ENCODE data around the gene CCSER1. TPM values are rescaled to one million over a fixed set of nuclear protein-coding genes. Genes with fewer than 3 reads are reported as not detected.

Gene CCSER1
- total and polyA plus RNA-seq, 2 of the 8 experiments (the other 6 are each of a cell fraction or from before 2014, with no cell fraction given): 0.26 to 0.84 TPM

DNA sequence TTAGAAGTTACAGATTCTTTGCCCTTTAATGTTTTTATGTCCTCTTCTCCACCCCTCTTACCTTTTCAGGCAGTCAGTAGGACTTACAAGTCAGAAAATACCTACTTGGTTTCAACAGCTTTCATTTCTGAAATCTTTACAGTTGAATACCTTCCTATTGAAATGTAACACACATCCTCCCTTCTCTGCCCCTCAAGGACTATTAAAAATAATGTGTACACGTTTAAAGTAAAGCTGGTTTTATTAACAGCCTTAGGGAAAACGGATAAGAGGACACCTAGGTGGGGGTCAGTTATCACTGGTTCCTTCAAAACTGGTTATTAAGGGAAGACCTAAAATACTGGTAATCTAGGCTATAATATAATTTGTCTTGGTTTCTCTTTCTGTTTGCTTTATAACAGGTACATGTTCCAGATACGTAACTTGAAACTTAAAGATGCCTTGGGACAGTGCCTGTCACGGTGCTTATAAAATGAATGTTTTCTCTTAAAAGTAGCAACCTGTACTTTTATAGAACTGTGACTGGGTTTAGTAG lies 1.8 kb downstream of the CCSER1 start:
- Histone ChIP-seq H4K20me1 (replicated peaks in 1 of 2; ENCODE audit: control insufficient read depth in 1 of 2, insufficient read depth in 2 of 2, low read length in 2 of 2) (no peaks in the 10 kb centered on the region), H2BK15ac (ENCODE audit: low read length) (no peak overlapping the region), H3K14ac (ENCODE audit: insufficient read length) (no peak overlapping the region), H2BK5ac (ENCODE audit: low read depth, low read length) (no peak overlapping the region), H3K23me2 (ENCODE audit: low read depth, low read length) (peaks cover 13% of the 10 kb centered on the region), H3K4me1 (replicated peaks in 1 of 4; ENCODE audit: control insufficient read depth in 3 of 4, insufficient read depth in 4 of 4, low read length in 3 of 4) (peaks cover 0 to 7% (median 2%) of the 10 kb centered on the region in 4 experiments; a peak in 3 of 7 replicates), H3K4me3 (ENCODE audit: extremely low read depth in 1 of 4, insufficient read depth in 2 of 4, low read depth in 3 of 4, low read length in 4 of 4) (peak overlapping the region in 3 of 4 experiments; percentile 69 to 87 (median 80); a peak in 7 of 8 replicates), H2AK5ac (ENCODE audit: low read depth, low read length) (no peak overlapping the region), H3K56ac (replicated peaks; ENCODE audit: insufficient read length, low read depth, low read length) (no peak overlapping the region), H3K23ac (ENCODE audit: insufficient read length) (no peak overlapping the region), H3K9ac (replicated peaks in 1 of 4; ENCODE audit: extremely low read depth in 1 of 4, low read depth in 3 of 4, low read length in 3 of 4) (no peak overlapping the region), H3K4ac (replicated peaks; ENCODE audit: insufficient read length, low read depth, low read length) (no peak overlapping the region), H3K4me2 (ENCODE audit: insufficient read depth in 1 of 2, low read depth in 2 of 2, low read length in 2 of 2) (peak overlapping the region; percentile 87 to 92; a peak in 3 of 4 replicates), H4K91ac (replicated peaks; ENCODE audit: insufficient read length, low read length) (no peak overlapping the region), H3K9me3 (ENCODE audit: insufficient read depth in 2 of 2, low read depth in 1 of 2, low read length in 1 of 2) (no peaks in the 10 kb centered on the region), H4K5ac (ENCODE audit: insufficient read length, low read depth, low read length) (no peak overlapping the region), H2BK120ac (replicated peaks; ENCODE audit: low read depth, low read length) (no peak overlapping the region), H3K18ac (ENCODE audit: extremely low read depth, low read length) (no peak overlapping the region), H4K8ac (ENCODE audit: extremely low read depth, insufficient read depth, low read length) (no peak overlapping the region), H2AFZ (ENCODE audit: low read length) (no peak overlapping the region), H3K27me3 (replicated peaks in 1 of 4; ENCODE audit: control insufficient read depth in 3 of 4, extremely low read depth in 1 of 4, insufficient read depth in 3 of 4, low read length in 3 of 4) (peaks cover 0 to 28% (median 14%) of the 10 kb centered on the region in 4 experiments; a peak in 6 of 7 replicates), H3K79me1 (ENCODE audit: low read depth, low read length) (no peaks in the 10 kb centered on the region), H3K27ac (ENCODE audit: low read depth, low read length) (no peak overlapping the region), H2BK12ac (ENCODE audit: low read depth, low read length) (no peak overlapping the region), H3K36me3 (ENCODE audit: control insufficient read depth in 2 of 4, insufficient read depth in 4 of 4, low read length in 3 of 4) (no peaks in the 10 kb centered on the region), H3K79me2 (ENCODE audit: control insufficient read depth in 1 of 2, insufficient read depth in 2 of 2, low read length in 2 of 2) (no peaks in the 10 kb centered on the region), H2BK20ac (ENCODE audit: low read length) (no peak overlapping the region)
- FAIRE-seq (no peak), DNase-seq (ENCODE audit: low read depth in 1 of 2, low spot score in 2 of 2) (no peak)
- TF ChIP-seq POLR2AphosphoS5 (IDR thresholded peaks at IDR 0.05; ENCODE audit: low read depth, low read length) (no peak), CBX5 (IDR thresholded peaks at IDR 0.05; ENCODE audit: low read depth, low read length) (no peak), NRF1 (IDR thresholded peaks at IDR 0.05; ENCODE audit: low read depth, low read length) (no peak), POU5F1 (IDR thresholded peaks at IDR 0.05; ENCODE audit: low read depth, low read length) (no peak), SIN3A (conservative IDR thresholded peaks at IDR 0.05 in 1 of 2, IDR thresholded peaks at IDR 0.05 in 1 of 2; ENCODE audit: low read depth in 1 of 2, low read length in 2 of 2) (no peak), TCF12 (IDR thresholded peaks at IDR 0.05; ENCODE audit: low read depth, low read length) (no peak), SP2 (IDR thresholded peaks at IDR 0.05; ENCODE audit: low read length) (no peak)
- 66% methylated on average over 4 of the region's 4 CpGs; no CpG with 5 or more reads in 1 of the 2 experiments for WGBS, 2 experiments (ENCODE audit: extremely low coverage in 1 of 2, insufficient coverage in 1 of 2, insufficient read length in 1 of 2, insufficient replicate concordance in 2 of 2, low coverage in 1 of 2, low lambda C conversion rate in 2 of 2, missing lambda C conversion rate in 1 of 2)
- ChIA-PET CTCF (ENCODE audit: partially characterized antibody) (interaction anchor here (0.7 to 1.8 kb wide), 2 partner anchors 9 to 21 kb away, joined by 3 to 4 read pairs; no protein-coding TSS in a partner anchor), POLR2A (ENCODE audit: partially characterized antibody) (interaction anchor here (1.8 kb wide), 1 partner anchor 9 kb away, joined by 4 read pairs; no protein-coding TSS in a partner anchor)
